A673 (cell line): ENCODE data around the gene IGFBP2. TPM values are rescaled to one million over a fixed set of nuclear protein-coding genes. Genes with fewer than 3 reads are reported as not detected.

Source experiments
- BruUV-seq: library from RNA; stranded (reverse); fragments of 400-500 nt; replicated peaks from 2 replicates; lab custom pipeline; 2021; lab: Mats Ljungman, UMichigan
- CTCF ChIA-PET: fragments of 300-600 bp; sonication (Branson Sonifier 250); formaldehyde crosslinking; loops from one replicate; lab custom pipeline; 2022; ENCODE audit warnings: antibody characterized with exemption; lab: Charles Lee
- POLR2A ChIA-PET: fragments of 300-600 bp; sonication (Branson Sonifier 250); formaldehyde crosslinking; loops from one replicate; lab custom pipeline; 2022; ENCODE audit warnings: antibody characterized with exemption; ENCODE audit not compliant: low non-redundant PET; lab: Charles Lee
- DNase-seq: peaks from one replicate; pipeline ENCODE4 v3.0.0-alpha.2; 2015; ENCODE audit warnings: low spot score
- H3K27ac ChIP-seq: fragments of 200-600 bp; sonication (generic); 2 replicates; pipeline ENCODE4 v1.5.1; 2016; ENCODE audit warnings: mixed run types, low read depth, mild to moderate bottlenecking, mixed read lengths, antibody characterized with exemption, low read length; ENCODE audit not compliant: poor library complexity, severe bottlenecking
- H3K27me3 ChIP-seq: fragments of 200-600 bp; sonication (generic); replicated peaks from 2 replicates; pipeline ENCODE4 v1.6.1; 2017; ENCODE audit warnings: mixed run types, low read depth, mild to moderate bottlenecking, mixed read lengths, antibody characterized with exemption, low read length; ENCODE audit not compliant: insufficient read depth, poor library complexity
- H3K36me3 ChIP-seq: fragments of 200-600 bp; sonication (generic); 2 replicates; pipeline ENCODE4 v1.6.1; 2016; ENCODE audit warnings: mixed run types, mild to moderate bottlenecking, mixed read lengths, antibody characterized with exemption, low read length; ENCODE audit not compliant: insufficient read depth, poor library complexity, severe bottlenecking
- H3K4me1 ChIP-seq: fragments of 200-600 bp; sonication (generic); 2 replicates; pipeline ENCODE4 v1.6.1; 2017; ENCODE audit warnings: mixed run types, mild to moderate bottlenecking, mixed read lengths, antibody characterized with exemption, low read length; ENCODE audit not compliant: insufficient read depth, poor library complexity, severe bottlenecking
- H3K4me3 ChIP-seq: fragments of 200-600 bp; sonication (generic); 2 replicates; pipeline ENCODE4 v1.5.1; 2016; ENCODE audit warnings: low read depth, mixed run types, mild to moderate bottlenecking, mixed read lengths, low read length; ENCODE audit not compliant: poor library complexity, severe bottlenecking
- H3K9me3 ChIP-seq: fragments of 200-600 bp; sonication (generic); 2 replicates; pipeline ENCODE4 v1.6.1; 2016; ENCODE audit warnings: mixed run types, low read depth, mild to moderate bottlenecking, mixed read lengths, antibody characterized with exemption, low read length; ENCODE audit not compliant: poor library complexity, severe bottlenecking
- CTCF ChIP-seq: fragments of 300-800, 200-600 bp; sonication (generic); conservative IDR thresholded peaks from 2 replicates; pipeline ENCODE4 v1.5.1; 2017; ENCODE audit warnings: low read depth, mild to moderate bottlenecking, antibody characterized with exemption, low read length, moderate library complexity, mixed read lengths
- EZH2 ChIP-seq: fragments of 200-600 bp; sonication (generic); IDR thresholded peaks from 2 replicates; pipeline ENCODE4 v1.6.1; 2017; ENCODE audit warnings: borderline replicate concordance, low read depth, mild to moderate bottlenecking, mixed read lengths, antibody characterized with exemption, low read length; ENCODE audit not compliant: poor library complexity, severe bottlenecking
- intact Hi-C: fragments of 100-400 bp; cut with micrococcal nuclease; formaldehyde crosslinking; loops from one replicate; pipeline ENCODE4 v1.10.0; 2022; ENCODE audit not compliant: unreplicated experiment
- total RNA-seq: library from RNA; stranded (reverse); gene quantifications from 2 replicates; pipeline ENCODE4 v1.2.3, GENCODE V29; 2021

Gene IGFBP2
- total RNA-seq, 1 experiment from 2014 or later = 614 TPM

- intact Hi-C loops = no loop called here
- H3K4me3 ChIP-seq = no peak overlapping the region
- TF ChIP-seq CTCF (no peak), EZH2 (no peak)
- ChIA-PET CTCF (interaction anchor here (1.9 kb wide), 1 partner anchor 111 kb away, joined by 4 read pairs; no protein-coding TSS in a partner anchor), POLR2A (no interaction called here)
- H3K36me3 ChIP-seq = no peaks in the 10 kb centered on the region
- BruUV-seq = no TSS peak
- no peaks in the 10 kb centered on the region for H3K9me3 ChIP-seq
- H3K4me1 ChIP-seq = peaks cover 17% of the 10 kb centered on the region
- H3K27me3 ChIP-seq = no peaks in the 10 kb centered on the region
- DNase-seq = no peak
- no peak overlapping the region for H3K27ac ChIP-seq
These were observed 3.4 kb upstream of the IGFBP2 start for GRCh38 chr2:216629784-216630183.

- Histone ChIP-seq H3K27ac (peak overlapping the region; percentile 84), H3K4me3 (peak overlapping the region; percentile 99), H3K27me3 (no peaks in the 10 kb centered on the region), H3K36me3 (peaks cover 3% of the 10 kb centered on the region), H3K4me1 (peaks cover 22% of the 10 kb centered on the region), H3K9me3 (no peaks in the 10 kb centered on the region)
- intact Hi-C loops = no loop called here
- POLR2A ChIA-PET = no interaction called here
- TF ChIP-seq EZH2 (no peak), CTCF (no peak)
- BruUV-seq = TSS peak; percentile 84
- CTCF ChIA-PET = interaction anchor here (0.5 to 0.6 kb wide), 2 partner anchors 50 to 109 kb away, joined by 3 to 4 read pairs; no protein-coding TSS in a partner anchor
- DNase-seq = no peak
These were observed 771 bp upstream of the IGFBP2 start for GRCh38 chr2:216632346-216632951.

GRCh38 chr2:216633616-216634369, 573 bp downstream of the IGFBP2 start:
- Histone ChIP-seq H3K27me3 (no peaks in the 10 kb centered on the region), H3K9me3 (no peaks in the 10 kb centered on the region), H3K36me3 (peaks cover 14% of the 10 kb centered on the region), H3K27ac (peak overlapping the region; percentile 93), H3K4me1 (peaks cover 26% of the 10 kb centered on the region), H3K4me3 (peak overlapping the region; percentile 99)
- BruUV-seq = no TSS peak
- DNase-seq = peak; percentile 54
- intact Hi-C loops = no loop called here
- CTCF ChIA-PET = interaction anchor here (0.6 to 1.4 kb wide), 2 partner anchors 14 to 116 kb away, joined by 5 to 12 read pairs; no protein-coding TSS in a partner anchor
- POLR2A ChIA-PET = no interaction called here
- TF ChIP-seq EZH2 = no peak
- TF ChIP-seq CTCF = no peak
